GM18507 (cell line): Measurements from ENCODE around the gene TPM2.
"Not testable (repeated sequence)": the region's sequence is repeated elsewhere in the genome, so short reads cannot be mapped to it uniquely, and the experiment has no call there.

Experiments used
- DNase-seq: peaks from one replicate; pipeline ENCODE4 v3.0.0; 2011; ENCODE audit warnings: low read depth; ENCODE audit not compliant: insufficient read length; ENCODE audit errors: extremely low spot score
- FAIRE-seq: peaks from 2 replicates; lab custom pipeline; 2011; peaks lifted over from hg19 to GRCh38; lab: Jason Lieb, UNC

TPM2 gene

DNA sequence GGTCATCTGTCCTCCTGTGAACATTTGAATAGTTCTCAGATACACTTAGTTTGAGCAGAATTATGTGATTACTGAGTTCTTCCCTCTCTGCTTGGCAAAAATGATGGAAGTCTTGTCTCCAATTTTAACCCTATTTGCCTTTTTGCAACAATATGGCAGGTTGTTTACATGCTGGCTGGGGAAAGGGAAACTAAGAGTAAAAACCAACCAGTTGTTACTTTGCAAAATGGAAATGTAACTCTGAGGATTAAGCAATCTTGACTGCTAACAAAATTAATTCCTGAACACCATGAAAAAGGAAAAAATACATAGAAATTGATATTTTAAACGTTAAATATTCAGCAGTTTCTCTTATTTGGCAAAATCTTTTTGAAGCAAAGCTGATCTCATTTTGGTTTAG lies 50.1 kb downstream of the TPM2 start:
- FAIRE-seq (no peak), DNase-seq (no peak)

GRCh38 chr9:35639225-35639624 lies 50.5 kb downstream of the TPM2 start:
- not testable (repeated sequence) for DNase-seq
- peak; percentile 80 for FAIRE-seq

DNA sequence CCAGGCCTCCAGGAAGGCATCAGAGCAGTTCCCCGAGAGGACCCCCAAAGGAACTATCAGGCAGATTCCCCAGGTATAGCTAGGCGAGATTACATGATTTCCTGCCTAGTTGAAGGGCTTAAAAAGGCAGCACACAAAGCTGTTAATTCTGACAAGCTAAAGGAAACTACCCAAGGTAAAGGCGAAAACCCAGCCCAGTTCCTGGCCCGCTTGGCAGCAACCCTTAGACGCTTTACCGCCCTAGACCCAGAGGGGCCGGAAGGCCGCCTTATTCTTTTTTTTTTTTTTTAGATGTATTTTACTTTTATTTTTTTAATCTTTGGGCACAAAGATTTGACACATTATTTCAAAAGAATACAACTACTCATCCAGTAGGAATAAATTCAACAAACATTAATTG lies 51.0 kb downstream of the TPM2 start:
- not testable (repeated sequence) for DNase-seq, FAIRE-seq

DNA sequence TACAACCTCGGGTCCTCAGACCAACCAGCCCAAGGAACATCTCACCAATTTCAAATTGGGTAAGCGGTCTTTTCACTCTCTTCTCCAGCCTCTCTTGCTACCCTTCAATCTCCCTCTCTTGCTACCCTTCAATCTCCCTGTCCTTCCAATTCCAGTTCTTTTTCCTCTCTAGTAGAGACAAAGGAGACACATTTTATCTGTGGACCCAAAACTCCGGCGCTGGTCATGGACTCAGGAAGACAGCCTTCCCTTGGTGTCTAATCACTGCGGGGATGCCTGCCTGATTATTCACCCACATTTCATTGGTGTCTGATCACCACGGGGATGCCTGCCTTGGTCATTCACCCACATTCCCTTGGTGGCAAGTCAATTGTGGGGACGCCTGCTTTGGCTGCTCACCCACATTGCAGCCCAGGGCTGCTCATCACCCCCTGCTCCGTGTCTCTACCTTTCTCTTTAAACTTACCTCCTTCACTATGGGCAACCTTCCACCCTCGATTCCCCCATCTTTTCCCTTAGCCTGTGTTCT lies 52.2 kb downstream of the TPM2 start:
- FAIRE-seq, DNase-seq: not testable (repeated sequence)

GRCh38 chr9:35636877-35637246 lies 52.9 kb downstream of the TPM2 start:
- DNase-seq, FAIRE-seq: not testable (repeated sequence)

DNA sequence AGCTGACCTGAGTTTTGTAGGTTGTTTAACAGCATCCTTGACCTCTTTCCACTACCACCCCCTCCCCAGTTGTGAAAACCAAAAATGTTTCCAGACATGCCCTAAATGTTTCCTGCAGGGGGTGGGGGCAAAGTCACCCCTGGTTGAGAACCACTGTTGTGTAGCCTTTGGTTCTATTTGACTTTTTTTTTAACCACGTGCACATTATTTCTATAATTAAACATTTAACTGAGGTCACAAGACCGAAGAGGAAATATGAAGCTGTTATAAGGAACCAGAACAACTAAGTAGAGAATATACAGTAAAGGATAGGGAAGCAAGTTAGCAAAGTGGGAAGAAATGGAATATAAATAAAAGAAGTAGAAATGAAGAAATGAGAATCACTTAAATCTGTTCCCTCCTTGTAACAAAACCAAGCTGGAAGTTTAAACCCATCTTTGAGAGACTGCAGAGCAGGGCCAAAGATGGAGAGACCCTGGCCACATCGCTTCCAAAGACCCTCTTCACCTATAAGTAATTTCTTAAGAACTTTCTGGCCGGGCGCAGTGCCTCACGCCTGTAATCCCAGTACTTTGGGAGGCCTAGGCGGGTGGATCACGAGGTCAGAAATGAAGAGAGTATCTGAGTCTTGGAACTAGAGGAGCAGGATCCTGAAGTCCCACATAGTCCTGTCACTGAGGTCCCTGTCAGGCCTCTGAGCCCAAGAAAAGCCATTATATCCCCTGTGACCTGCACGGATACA lies 53.4 kb downstream of the TPM2 start:
- FAIRE-seq, result peak; percentile 63
- DNase-seq, result no peak

DNA sequence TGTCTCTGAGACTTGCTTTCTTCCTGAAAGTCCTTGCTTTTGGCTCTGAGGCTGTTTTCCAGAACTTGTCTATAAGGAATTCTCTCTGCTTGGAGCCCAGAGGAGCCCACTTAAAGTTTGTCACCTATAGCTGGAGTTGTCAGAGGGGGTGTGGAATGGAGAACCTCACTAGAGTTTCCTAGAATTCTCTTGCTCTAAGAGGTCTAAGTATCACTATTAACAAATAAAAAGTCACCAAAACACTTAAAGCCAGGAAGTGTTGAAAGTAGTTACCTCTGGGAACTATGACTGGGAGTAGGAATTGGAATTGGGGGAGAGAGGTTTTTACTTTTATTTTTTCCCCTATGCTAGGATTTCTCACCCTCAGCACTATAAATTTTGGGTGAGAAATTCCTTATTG lies 54.0 kb downstream of the TPM2 start:
- FAIRE-seq (no peak), DNase-seq (no peak)
